ENCODE measurements around the gene HAND2.

Gene HAND2

GRCh38 chr4:173528378-173529321 is 1.4 kb downstream of the HAND2 start:
- Histone ChIP-seq H3K27ac (no peak overlapping the region; the same call in 1 of the 2 replicates), H3K4me3 (ENCODE audit: low read depth, low read length) (peak overlapping the region; percentile 33), H3K9me3 (ENCODE audit: severe bottlenecking) (peaks cover 9% of the 10 kb centered on the region), H3K27me3 (ENCODE audit: insufficient read depth, low read depth, severe bottlenecking) (peaks cover 3% of the 10 kb centered on the region), H3K36me3 (peaks cover 21% of the 10 kb centered on the region)
- TF ChIP-seq, protein P1, sequence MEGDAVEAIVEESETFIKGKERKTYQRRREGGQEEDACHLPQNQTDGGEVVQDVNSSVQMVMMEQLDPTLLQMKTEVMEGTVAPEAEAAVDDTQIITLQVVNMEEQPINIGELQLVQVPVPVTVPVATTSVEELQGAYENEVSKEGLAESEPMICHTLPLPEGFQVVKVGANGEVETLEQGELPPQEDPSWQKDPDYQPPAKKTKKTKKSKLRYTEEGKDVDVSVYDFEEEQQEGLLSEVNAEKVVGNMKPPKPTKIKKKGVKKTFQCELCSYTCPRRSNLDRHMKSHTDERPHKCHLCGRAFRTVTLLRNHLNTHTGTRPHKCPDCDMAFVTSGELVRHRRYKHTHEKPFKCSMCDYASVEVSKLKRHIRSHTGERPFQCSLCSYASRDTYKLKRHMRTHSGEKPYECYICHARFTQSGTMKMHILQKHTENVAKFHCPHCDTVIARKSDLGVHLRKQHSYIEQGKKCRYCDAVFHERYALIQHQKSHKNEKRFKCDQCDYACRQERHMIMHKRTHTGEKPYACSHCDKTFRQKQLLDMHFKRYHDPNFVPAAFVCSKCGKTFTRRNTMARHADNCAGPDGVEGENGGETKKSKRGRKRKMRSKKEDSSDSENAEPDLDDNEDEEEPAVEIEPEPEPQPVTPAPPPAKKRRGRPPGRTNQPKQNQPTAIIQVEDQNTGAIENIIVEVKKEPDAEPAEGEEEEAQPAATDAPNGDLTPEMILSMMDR (IDR thresholded peaks at IDR 0.05; ENCODE audit: low read depth, low read length): no peak
- no peak for DNase-seq

GRCh38 chr4:173527103-173527891 is 2.7 kb downstream of the HAND2 start:
- H3K27me3 ChIP-seq (ENCODE audit: insufficient read depth, low read depth, severe bottlenecking): peaks cover 3% of the 10 kb centered on the region
- TF ChIP-seq, protein P1 (IDR thresholded peaks at IDR 0.05; ENCODE audit: low read depth, low read length): no peak
- no peak overlapping the region for H3K4me3 ChIP-seq (ENCODE audit: low read depth, low read length)
- H3K27ac ChIP-seq: no peak overlapping the region
- peaks cover 21% of the 10 kb centered on the region for H3K36me3 ChIP-seq
- peaks cover 11% of the 10 kb centered on the region for H3K9me3 ChIP-seq (ENCODE audit: severe bottlenecking)
- no peak for DNase-seq

GRCh38 chr4:173526724-173527102 is 3.3 kb downstream of the HAND2 start:
- Histone ChIP-seq H3K36me3 (peaks cover 21% of the 10 kb centered on the region), H3K9me3 (ENCODE audit: severe bottlenecking) (peaks cover 11% of the 10 kb centered on the region), H3K4me3 (ENCODE audit: low read depth, low read length) (no peak overlapping the region), H3K27me3 (ENCODE audit: insufficient read depth, low read depth, severe bottlenecking) (peaks cover 2% of the 10 kb centered on the region), H3K27ac (no peak overlapping the region)
- TF ChIP-seq, protein P1 (IDR thresholded peaks at IDR 0.05; ENCODE audit: low read depth, low read length): no peak
- DNase-seq: no peak

DNA sequence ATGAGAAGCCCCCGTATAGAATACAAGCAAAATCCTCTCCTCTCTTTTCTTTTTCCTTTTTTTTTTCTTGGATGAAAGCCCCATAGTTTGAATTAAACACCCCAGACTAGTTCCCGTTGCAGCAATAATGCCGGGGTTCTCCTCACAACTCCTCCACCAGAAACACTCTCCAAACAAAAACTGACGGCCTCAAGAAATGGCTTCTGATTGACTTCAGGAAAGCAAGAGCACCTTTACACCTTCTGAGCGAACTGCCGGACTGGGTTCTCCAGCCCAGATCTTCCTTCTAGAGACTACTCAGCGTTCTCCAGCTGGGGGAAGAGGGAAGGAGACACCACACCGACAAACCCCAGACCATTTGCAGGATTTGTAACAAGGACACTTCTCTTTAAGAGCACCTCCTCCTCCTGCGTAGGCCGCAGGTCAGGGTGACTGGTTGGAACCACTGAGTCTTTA is 4.0 kb downstream of the HAND2 start:
- Histone ChIP-seq H3K27ac (no peak overlapping the region), H3K4me3 (ENCODE audit: low read depth, low read length) (no peak overlapping the region)

DNA sequence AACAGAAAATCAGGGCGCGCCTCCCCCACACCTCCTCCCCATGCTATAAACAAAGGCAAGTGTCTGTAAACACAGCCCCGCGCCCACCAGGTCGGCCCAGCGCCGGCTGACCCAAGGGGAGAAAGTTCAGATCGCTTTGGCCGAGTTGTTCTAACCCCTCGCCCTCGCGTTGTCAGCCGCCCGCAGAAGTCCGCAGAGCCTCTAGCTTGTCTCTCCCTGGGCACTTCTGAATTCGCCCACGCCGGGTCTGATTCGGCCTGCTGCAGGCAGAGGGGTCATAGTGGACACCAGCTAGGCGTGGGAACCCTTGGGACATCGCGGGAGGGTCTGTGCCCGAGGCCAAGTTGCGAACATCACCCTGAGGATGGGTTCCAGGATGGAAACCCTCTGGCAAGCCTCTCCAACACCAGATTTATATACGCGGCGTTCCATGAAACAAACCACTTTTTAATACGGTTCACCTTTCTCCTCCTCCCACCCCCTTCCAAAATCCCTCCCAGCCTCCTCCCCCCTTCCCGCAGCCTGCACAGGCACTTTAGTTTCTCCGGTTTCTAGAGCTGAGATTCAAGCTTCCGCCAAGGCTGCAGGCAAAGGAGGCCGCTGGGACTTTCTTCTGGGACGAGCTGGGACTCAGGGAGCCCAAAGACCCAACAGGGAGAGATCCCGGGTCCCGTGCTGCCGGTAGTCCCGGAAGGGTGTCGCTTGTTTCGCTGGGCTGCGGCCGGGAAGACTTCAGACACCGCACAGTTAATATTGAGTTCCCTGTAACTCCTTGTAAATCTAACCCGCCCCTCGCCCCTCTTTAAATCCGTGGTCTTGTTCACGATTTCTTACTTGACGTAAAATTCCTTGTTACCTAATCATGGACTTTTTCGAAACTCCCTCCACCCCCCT is 4.7 kb downstream of the HAND2 start:
- Histone ChIP-seq H3K4me3 (ENCODE audit: low read depth, low read length) (no peak overlapping the region), H3K27ac (no peak overlapping the region), H3K27me3 (ENCODE audit: insufficient read depth, low read depth, severe bottlenecking) (no peaks in the 10 kb centered on the region), H3K9me3 (ENCODE audit: severe bottlenecking) (peaks cover 11% of the 10 kb centered on the region), H3K36me3 (peaks cover 21% of the 10 kb centered on the region)
- no peak for DNase-seq
- TF ChIP-seq, protein P1 (IDR thresholded peaks at IDR 0.05; ENCODE audit: low read depth, low read length): no peak

More for the DNA sequence above, 4.0 kb downstream of the HAND2 start:
- H3K27me3 ChIP-seq (ENCODE audit: insufficient read depth, low read depth, severe bottlenecking): no peaks in the 10 kb centered on the region
- H3K36me3 ChIP-seq: peaks cover 21% of the 10 kb centered on the region
- no peak for DNase-seq
- TF ChIP-seq, protein P1 (IDR thresholded peaks at IDR 0.05; ENCODE audit: low read depth, low read length): no peak
- H3K9me3 ChIP-seq (ENCODE audit: severe bottlenecking): peaks cover 11% of the 10 kb centered on the region

All from WERI-Rb-1 (cell line).